HEK293 (cell line): ENCODE data around the gene EI24.

Experiments
- CTCF ChIA-PET: fragments of 350-600 bp; formaldehyde crosslinking; extraction: SDS; loops from one replicate; lab custom pipeline; 2021; ENCODE audit warnings: antibody characterized with exemption; lab: Yijun Ruan, JAX
- POLR2A ChIA-PET: fragments of 300-600 bp; formaldehyde crosslinking; extraction: SDS; loops from one replicate; lab custom pipeline; 2020; ENCODE audit warnings: antibody characterized with exemption, inconsistent platforms; lab: Yijun Ruan, JAX
- H3K27ac ChIP-seq: fragments of 200-500 bp; sonication (Bioruptor generic); 2 replicates; pipeline ENCODE4 v1.5.1; 2014; ENCODE audit warnings: low read depth, low read length, control low read depth, inconsistent platforms; ENCODE audit errors: extremely low read depth
- H3K36me3 ChIP-seq, 2 experiments: fragments of 200-500 bp in 1 of 2; sonication (Bioruptor generic) in 1 of 2; 1 replicate in 1 of 2; 2 replicates in 1 of 2; pipeline ENCODE4 v1.5.1; 2014 to 2017; ENCODE audit warnings: inconsistent platforms in 2 of 2, low read length in 2 of 2; ENCODE audit not compliant: control insufficient read depth in 2 of 2, insufficient read depth in 1 of 2
- H3K4me1 ChIP-seq: fragments of 200-500 bp; sonication (Bioruptor generic); 2 replicates; pipeline ENCODE4 v1.5.1; 2014; ENCODE audit warnings: mild to moderate bottlenecking, low read length, inconsistent platforms; ENCODE audit not compliant: control insufficient read depth, insufficient read depth
- H3K4me3 ChIP-seq: 2 replicates; pipeline ENCODE4 v1.5.1; 2011; ENCODE audit warnings: low read depth, mild to moderate bottlenecking, control low read depth, low read length, moderate library complexity
- H3K9me3 ChIP-seq: fragments of 200-500 bp; sonication (Bioruptor generic); 2 replicates; pipeline ENCODE4 v1.5.1; 2014; ENCODE audit warnings: low read depth, low read length, inconsistent platforms; ENCODE audit not compliant: control insufficient read depth, insufficient read depth
- GLI4 ChIP-seq: fragments of 450-650 bp; formaldehyde crosslinking; IDR thresholded peaks from 2 replicates; pipeline ENCODE4 v1.5.1; 2016; ENCODE audit warnings: missing biosample characterization, missing genetic modification characterization
- SALL2 ChIP-seq: fragments of 450-650 bp; formaldehyde crosslinking; IDR thresholded peaks from 2 replicates; pipeline ENCODE4 v1.5.0; 2017; ENCODE audit warnings: missing biosample characterization, mild to moderate bottlenecking, missing genetic modification characterization, borderline replicate concordance
- SP2 ChIP-seq: fragments of 450-650 bp; formaldehyde crosslinking; IDR thresholded peaks from 2 replicates; pipeline ENCODE4 v1.5.1; 2016; ENCODE audit warnings: missing biosample characterization, missing genetic modification characterization
- YY1 ChIP-seq: fragments of 450-650 bp; formaldehyde crosslinking; IDR thresholded peaks from 2 replicates; pipeline ENCODE4 v1.5.1; 2018; ENCODE audit warnings: missing biosample characterization, missing genetic modification characterization
- ZNF10 ChIP-seq: fragments of 450-650 bp; formaldehyde crosslinking; IDR thresholded peaks from 2 replicates; pipeline ENCODE4 v1.5.1; 2017; ENCODE audit warnings: missing biosample characterization, missing genetic modification characterization
- ZNF121 ChIP-seq: fragments of 450-650 bp; formaldehyde crosslinking; IDR thresholded peaks from 2 replicates; pipeline ENCODE4 v1.5.1; 2016; ENCODE audit warnings: missing biosample characterization, missing genetic modification characterization
- ZNF211 ChIP-seq: fragments of 450-650 bp; formaldehyde crosslinking; IDR thresholded peaks from 2 replicates; pipeline ENCODE4 v1.5.1; 2016; ENCODE audit warnings: low read depth, missing biosample characterization, missing genetic modification characterization
- ZNF223 ChIP-seq: fragments of 450-650 bp; formaldehyde crosslinking; IDR thresholded peaks from 2 replicates; pipeline ENCODE4 v1.5.1; 2016; ENCODE audit warnings: missing biosample characterization, missing genetic modification characterization
- ZNF37A ChIP-seq: fragments of 450-650 bp; IDR thresholded peaks from 2 replicates; pipeline ENCODE4 v1.5.1; 2018; ENCODE audit warnings: missing biosample characterization, missing genetic modification characterization
- ZNF843 ChIP-seq: fragments of 450-650 bp; formaldehyde crosslinking; IDR thresholded peaks from 2 replicates; pipeline ENCODE4 v1.5.1; 2016; ENCODE audit warnings: missing biosample characterization, missing genetic modification characterization
- ZSCAN16 ChIP-seq: fragments of 450-650 bp; formaldehyde crosslinking; IDR thresholded peaks from 2 replicates; pipeline ENCODE4 v1.5.1; 2016; ENCODE audit warnings: missing biosample characterization, missing genetic modification characterization
- TF ChIP-seq, protein P1 (sequence below): fragments of 450-650 bp; formaldehyde crosslinking; IDR thresholded peaks from 2 replicates; pipeline ENCODE4 v1.5.1; 2016; ENCODE audit warnings: missing biosample characterization, missing genetic modification characterization
- TF ChIP-seq, protein P2 (sequence below): fragments of 450-650 bp; formaldehyde crosslinking; IDR thresholded peaks from 2 replicates; pipeline ENCODE4 v1.5.1; 2016; ENCODE audit warnings: missing biosample characterization, missing genetic modification characterization
- TF ChIP-seq, protein P3 (sequence below): sonication (generic); formaldehyde crosslinking; IDR thresholded peaks from 2 replicates; pipeline ENCODE4 v1.8.1; 2022; ENCODE audit warnings: mild to moderate bottlenecking, moderate library complexity, missing genetic modification reagents
- TF ChIP-seq, protein P4 (sequence below): fragments of 450-650 bp; formaldehyde crosslinking; IDR thresholded peaks from 2 replicates; pipeline ENCODE4 v1.5.1; 2016; ENCODE audit warnings: missing biosample characterization, missing genetic modification characterization
- TF ChIP-seq, protein P5 (sequence below): fragments of 450-650 bp; formaldehyde crosslinking; IDR thresholded peaks from 2 replicates; pipeline ENCODE4 v1.5.1; 2016; ENCODE audit warnings: missing biosample characterization, missing genetic modification characterization
- TF ChIP-seq, protein P6 (sequence below): fragments of 450-650 bp; formaldehyde crosslinking; IDR thresholded peaks from 2 replicates; pipeline ENCODE4 v1.5.1; 2016; ENCODE audit warnings: missing biosample characterization, missing genetic modification characterization
- TF ChIP-seq, protein P7 (sequence below): fragments of 450-650 bp; IDR thresholded peaks from 2 replicates; pipeline ENCODE4 v1.5.1; 2018; ENCODE audit warnings: missing biosample characterization, missing genetic modification characterization

EI24 gene

DNA sequence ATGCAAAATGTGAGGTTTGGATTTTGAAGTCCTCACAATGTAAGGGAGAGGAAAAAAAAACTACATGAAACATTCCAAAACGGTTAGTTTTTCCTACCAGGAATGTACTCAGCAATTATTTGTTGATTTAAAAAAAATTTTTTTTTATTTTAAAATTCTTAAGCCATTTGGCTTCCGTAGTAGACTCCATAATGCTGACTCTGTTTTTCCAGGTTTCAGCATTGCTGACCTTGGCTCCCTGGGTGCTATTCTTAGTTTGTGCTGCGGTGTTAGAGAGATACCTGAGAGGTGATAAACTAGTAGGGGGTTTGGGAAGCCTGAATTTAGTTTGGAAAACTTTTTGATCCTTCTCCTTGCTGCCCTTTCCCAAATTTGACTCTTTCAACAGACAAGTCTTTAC is 33.9 kb downstream of the EI24 start:
- ChIA-PET CTCF (interaction anchor here (0.7 kb wide), 1 partner anchor 272 kb away, joined by 4 read pairs; no protein-coding TSS in a partner anchor), POLR2A (interaction anchor here (1.0 kb wide), 1 partner anchor 17 kb away, joined by 4 read pairs; no protein-coding TSS in a partner anchor)
- Histone ChIP-seq H3K36me3 (peaks cover 49 to 92% of the 10 kb centered on the region in 2 experiments), H3K4me3 (no peak overlapping the region), H3K27ac (no peak overlapping the region), H3K4me1 (no peaks in the 10 kb centered on the region)
- TF ChIP-seq, protein P1, sequence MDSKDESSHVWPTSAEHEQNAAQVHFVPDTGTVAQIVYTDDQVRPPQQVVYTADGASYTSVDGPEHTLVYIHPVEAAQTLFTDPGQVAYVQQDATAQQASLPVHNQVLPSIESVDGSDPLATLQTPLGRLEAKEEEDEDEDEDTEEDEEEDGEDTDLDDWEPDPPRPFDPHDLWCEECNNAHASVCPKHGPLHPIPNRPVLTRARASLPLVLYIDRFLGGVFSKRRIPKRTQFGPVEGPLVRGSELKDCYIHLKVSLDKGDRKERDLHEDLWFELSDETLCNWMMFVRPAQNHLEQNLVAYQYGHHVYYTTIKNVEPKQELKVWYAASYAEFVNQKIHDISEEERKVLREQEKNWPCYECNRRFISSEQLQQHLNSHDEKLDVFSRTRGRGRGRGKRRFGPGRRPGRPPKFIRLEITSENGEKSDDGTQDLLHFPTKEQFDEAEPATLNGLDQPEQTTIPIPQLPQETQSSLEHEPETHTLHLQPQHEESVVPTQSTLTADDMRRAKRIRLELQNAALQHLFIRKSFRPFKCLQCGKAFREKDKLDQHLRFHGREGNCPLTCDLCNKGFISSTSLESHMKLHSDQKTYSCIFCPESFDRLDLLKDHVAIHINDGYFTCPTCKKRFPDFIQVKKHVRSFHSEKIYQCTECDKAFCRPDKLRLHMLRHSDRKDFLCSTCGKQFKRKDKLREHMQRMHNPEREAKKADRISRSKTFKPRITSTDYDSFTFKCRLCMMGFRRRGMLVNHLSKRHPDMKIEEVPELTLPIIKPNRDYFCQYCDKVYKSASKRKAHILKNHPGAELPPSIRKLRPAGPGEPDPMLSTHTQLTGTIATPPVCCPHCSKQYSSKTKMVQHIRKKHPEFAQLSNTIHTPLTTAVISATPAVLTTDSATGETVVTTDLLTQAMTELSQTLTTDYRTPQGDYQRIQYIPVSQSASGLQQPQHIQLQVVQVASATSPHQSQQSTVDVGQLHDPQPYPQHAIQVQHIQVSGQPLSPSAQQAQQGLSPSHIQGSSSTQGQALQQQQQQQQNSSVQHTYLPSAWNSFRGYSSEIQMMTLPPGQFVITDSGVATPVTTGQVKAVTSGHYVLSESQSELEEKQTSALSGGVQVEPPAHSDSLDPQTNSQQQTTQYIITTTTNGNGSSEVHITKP (tag by site-specific recombination): no peak
- TF ChIP-seq, protein P2, sequence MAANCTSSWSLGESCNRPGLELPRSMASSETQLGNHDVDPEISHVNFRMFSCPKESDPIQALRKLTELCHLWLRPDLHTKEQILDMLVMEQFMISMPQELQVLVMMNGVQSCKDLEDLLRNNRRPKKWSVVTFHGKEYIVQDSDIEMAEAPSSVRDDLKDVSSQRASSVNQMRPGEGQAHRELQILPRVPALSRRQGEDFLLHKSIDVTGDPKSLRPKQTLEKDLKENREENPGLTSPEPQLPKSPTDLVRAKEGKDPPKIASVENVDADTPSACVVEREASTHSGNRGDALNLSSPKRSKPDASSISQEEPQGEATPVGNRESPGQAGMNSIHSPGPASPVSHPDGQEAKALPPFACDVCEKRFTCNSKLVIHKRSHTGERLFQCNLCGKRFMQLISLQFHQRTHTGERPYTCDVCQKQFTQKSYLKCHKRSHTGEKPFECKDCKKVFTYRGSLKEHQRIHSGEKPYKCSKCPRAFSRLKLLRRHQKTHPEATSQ (tag by site-specific recombination): no peak
- TF ChIP-seq, protein P3, sequence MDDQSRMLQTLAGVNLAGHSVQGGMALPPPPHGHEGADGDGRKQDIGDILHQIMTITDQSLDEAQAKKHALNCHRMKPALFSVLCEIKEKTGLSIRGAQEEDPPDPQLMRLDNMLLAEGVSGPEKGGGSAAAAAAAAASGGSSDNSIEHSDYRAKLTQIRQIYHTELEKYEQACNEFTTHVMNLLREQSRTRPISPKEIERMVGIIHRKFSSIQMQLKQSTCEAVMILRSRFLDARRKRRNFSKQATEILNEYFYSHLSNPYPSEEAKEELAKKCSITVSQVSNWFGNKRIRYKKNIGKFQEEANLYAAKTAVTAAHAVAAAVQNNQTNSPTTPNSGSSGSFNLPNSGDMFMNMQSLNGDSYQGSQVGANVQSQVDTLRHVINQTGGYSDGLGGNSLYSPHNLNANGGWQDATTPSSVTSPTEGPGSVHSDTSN (CRISPR knock-in tag): no peak
- TF ChIP-seq ZNF121 (tag by site-specific recombination) (no peak), ZNF10 (no peak), YY1 (tag by site-specific recombination) (no peak), ZNF223 (no peak), ZNF843 (no peak), ZSCAN16 (tag by site-specific recombination) (no peak), ZNF37A (tag by site-specific recombination) (no peak), ZNF211 (no peak), SP2 (tag by site-specific recombination) (no peak), GLI4 (tag by site-specific recombination) (no peak), SALL2 (tag by site-specific recombination) (no peak)
- TF ChIP-seq, protein P4, sequence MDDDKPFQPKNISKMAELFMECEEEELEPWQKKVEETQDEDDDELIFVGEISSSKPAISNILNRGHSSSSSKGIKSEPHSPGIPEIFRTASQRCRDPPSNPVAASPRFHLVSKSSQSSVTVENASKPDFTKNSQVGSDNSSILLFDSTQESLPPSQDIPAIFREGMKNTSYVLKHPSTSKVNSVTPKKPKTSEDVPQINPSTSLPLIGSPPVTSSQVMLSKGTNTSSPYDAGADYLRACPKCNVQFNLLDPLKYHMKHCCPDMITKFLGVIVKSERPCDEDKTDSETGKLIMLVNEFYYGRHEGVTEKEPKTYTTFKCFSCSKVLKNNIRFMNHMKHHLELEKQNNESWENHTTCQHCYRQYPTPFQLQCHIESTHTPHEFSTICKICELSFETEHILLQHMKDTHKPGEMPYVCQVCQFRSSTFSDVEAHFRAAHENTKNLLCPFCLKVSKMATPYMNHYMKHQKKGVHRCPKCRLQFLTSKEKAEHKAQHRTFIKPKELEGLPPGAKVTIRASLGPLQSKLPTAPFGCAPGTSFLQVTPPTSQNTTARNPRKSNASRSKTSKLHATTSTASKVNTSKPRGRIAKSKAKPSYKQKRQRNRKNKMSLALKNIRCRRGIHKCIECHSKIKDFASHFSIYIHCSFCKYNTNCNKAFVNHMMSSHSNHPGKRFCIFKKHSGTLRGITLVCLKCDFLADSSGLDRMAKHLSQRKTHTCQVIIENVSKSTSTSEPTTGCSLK (tag by site-specific recombination): no peak
- TF ChIP-seq, protein P5, sequence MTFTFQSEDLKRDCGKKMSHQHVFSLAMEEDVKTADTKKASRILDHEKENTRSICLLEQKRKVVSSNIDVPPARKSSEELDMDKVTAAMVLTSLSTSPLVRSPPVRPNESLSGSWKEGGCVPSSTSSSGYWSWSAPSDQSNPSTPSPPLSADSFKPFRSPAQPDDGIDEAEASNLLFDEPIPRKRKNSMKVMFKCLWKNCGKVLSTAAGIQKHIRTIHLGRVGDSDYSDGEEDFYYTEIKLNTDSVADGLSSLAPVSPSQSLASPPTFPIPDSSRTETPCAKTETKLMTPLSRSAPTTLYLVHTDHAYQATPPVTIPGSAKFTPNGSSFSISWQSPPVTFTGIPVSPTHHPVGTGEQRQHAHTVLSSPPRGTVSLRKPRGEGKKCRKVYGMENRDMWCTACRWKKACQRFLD (tag by site-specific recombination): no peak
- TF ChIP-seq, protein P6, sequence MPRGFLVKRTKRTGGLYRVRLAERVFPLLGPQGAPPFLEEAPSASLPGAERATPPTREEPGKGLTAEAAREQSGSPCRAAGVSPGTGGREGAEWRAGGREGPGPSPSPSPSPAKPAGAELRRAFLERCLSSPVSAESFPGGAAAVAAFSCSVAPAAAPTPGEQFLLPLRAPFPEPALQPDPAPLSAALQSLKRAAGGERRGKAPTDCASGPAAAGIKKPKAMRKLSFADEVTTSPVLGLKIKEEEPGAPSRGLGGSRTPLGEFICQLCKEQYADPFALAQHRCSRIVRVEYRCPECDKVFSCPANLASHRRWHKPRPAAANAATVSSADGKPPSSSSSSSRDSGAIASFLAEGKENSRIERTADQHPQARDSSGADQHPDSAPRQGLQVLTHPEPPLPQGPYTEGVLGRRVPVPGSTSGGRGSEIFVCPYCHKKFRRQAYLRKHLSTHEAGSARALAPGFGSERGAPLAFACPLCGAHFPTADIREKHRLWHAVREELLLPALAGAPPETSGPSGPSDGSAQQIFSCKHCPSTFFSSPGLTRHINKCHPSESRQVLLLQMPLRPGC (tag by site-specific recombination): no peak
- TF ChIP-seq, protein P7, sequence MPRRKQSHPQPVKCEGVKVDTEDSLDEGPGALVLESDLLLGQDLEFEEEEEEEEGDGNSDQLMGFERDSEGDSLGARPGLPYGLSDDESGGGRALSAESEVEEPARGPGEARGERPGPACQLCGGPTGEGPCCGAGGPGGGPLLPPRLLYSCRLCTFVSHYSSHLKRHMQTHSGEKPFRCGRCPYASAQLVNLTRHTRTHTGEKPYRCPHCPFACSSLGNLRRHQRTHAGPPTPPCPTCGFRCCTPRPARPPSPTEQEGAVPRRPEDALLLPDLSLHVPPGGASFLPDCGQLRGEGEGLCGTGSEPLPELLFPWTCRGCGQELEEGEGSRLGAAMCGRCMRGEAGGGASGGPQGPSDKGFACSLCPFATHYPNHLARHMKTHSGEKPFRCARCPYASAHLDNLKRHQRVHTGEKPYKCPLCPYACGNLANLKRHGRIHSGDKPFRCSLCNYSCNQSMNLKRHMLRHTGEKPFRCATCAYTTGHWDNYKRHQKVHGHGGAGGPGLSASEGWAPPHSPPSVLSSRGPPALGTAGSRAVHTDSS (tag by site-specific recombination): no peak
- TF ChIP-seq, all 188 proteins: peak for 0
- H3K9me3 ChIP-seq: no peaks in the 10 kb centered on the region
